K562 (cell line): ENCODE measurements around the gene TPR.

ENCODE experiments used
- LCOR ChIP-seq: sonication (generic); formaldehyde crosslinking; IDR thresholded peaks from 2 replicates; pipeline ENCODE4 v1.8.0; 2022; ENCODE audit warnings: mild to moderate bottlenecking, missing genetic modification reagents
- TAF1 ChIP-seq: IDR thresholded peaks from 2 replicates; pipeline ENCODE4 v1.6.1; 2011; ENCODE audit warnings: mild to moderate bottlenecking, low read length, moderate library complexity; ENCODE audit not compliant: insufficient read depth, control insufficient read depth, severe bottlenecking; ENCODE audit errors: extremely low read depth

- TF ChIP-seq TAF1 (no peak), LCOR (CRISPR knock-in tag) (no peak)
Measured at GRCh38 chr1:186325239-186325638, 49.8 kb downstream of the TPR start.
